Measurements from ENCODE around the gene NCAPH2.

- TF ChIP-seq, protein P1, sequence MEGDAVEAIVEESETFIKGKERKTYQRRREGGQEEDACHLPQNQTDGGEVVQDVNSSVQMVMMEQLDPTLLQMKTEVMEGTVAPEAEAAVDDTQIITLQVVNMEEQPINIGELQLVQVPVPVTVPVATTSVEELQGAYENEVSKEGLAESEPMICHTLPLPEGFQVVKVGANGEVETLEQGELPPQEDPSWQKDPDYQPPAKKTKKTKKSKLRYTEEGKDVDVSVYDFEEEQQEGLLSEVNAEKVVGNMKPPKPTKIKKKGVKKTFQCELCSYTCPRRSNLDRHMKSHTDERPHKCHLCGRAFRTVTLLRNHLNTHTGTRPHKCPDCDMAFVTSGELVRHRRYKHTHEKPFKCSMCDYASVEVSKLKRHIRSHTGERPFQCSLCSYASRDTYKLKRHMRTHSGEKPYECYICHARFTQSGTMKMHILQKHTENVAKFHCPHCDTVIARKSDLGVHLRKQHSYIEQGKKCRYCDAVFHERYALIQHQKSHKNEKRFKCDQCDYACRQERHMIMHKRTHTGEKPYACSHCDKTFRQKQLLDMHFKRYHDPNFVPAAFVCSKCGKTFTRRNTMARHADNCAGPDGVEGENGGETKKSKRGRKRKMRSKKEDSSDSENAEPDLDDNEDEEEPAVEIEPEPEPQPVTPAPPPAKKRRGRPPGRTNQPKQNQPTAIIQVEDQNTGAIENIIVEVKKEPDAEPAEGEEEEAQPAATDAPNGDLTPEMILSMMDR (IDR thresholded peaks at IDR 0.05; ENCODE audit: low read depth, low read length): no peak
- no peak for TF ChIP-seq EZH2phosphoT487 (IDR thresholded peaks at IDR 0.05; ENCODE audit: low read depth)
These were observed 16.0 kb downstream of the NCAPH2 start for GRCh38 chr22:50523806-50524675.
